HepG2 (cell line): Measurements from ENCODE around the gene JSRP1. TPM values are rescaled to one million over a fixed set of nuclear protein-coding genes. Genes with fewer than 3 reads are reported as not detected.

Experiments
- ATAD3A ChIP-seq: sonication (generic); formaldehyde crosslinking; IDR thresholded peaks from 2 replicates; pipeline ENCODE4 v1.4.0; 2020; ENCODE audit warnings: missing genetic modification reagents
- BRD4 ChIP-seq: sonication (generic); formaldehyde crosslinking; IDR thresholded peaks from 2 replicates; pipeline ENCODE4 v1.4.0; 2020; ENCODE audit warnings: missing genetic modification reagents
- DNMT3B ChIP-seq: conservative IDR thresholded peaks from 2 replicates; pipeline ENCODE4 v1.6.1; 2016; ENCODE audit warnings: missing biosample characterization, control low read depth
- ETV5 ChIP-seq: IDR thresholded peaks from 2 replicates; pipeline ENCODE4 v1.6.1; 2018; ENCODE audit warnings: missing biosample characterization, missing genetic modification reagents, inconsistent platforms, borderline replicate concordance
- GTF3A ChIP-seq: sonication (generic); formaldehyde crosslinking; conservative IDR thresholded peaks from 2 replicates; pipeline ENCODE4 v1.4.0; 2020; ENCODE audit warnings: mild to moderate bottlenecking, missing genetic modification reagents
- HNRNPK ChIP-seq: fragments of 200-400 bp; formaldehyde crosslinking; IDR thresholded peaks from 2 replicates; pipeline ENCODE4 v1.6.1; 2018; ENCODE audit warnings: low read length, low read depth, moderate library complexity, mild to moderate bottlenecking; ENCODE audit not compliant: poor library complexity, severe bottlenecking
- HOXA3 ChIP-seq: sonication (generic); formaldehyde crosslinking; IDR thresholded peaks from 2 replicates; pipeline ENCODE4 v1.5.0; 2020; ENCODE audit warnings: missing genetic modification reagents
- KDM2A ChIP-seq: sonication (generic); formaldehyde crosslinking; IDR thresholded peaks from 2 replicates; pipeline ENCODE4 v1.4.0; 2020; ENCODE audit warnings: low read depth, missing genetic modification reagents, borderline replicate concordance
- POLR2AphosphoS2 ChIP-seq: IDR thresholded peaks from 2 replicates; pipeline ENCODE4 v1.6.1; 2011; ENCODE audit warnings: low read depth, low read length, improper control_type of control experiment
- RBM39 ChIP-seq: fragments of 200-400 bp; formaldehyde crosslinking; IDR thresholded peaks from one replicate; pipeline ENCODE4 v1.6.1; 2018; ENCODE audit warnings: antibody characterized with exemption, mild to moderate bottlenecking, low read depth, low read length; ENCODE audit not compliant: poor library complexity, severe bottlenecking
- ZNF121 ChIP-seq: sonication (generic); formaldehyde crosslinking; IDR thresholded peaks from 2 replicates; pipeline ENCODE4 v1.5.0; 2020; ENCODE audit warnings: mild to moderate bottlenecking, missing genetic modification reagents
- ZNF34 ChIP-seq: sonication (generic); formaldehyde crosslinking; IDR thresholded peaks from 2 replicates; pipeline ENCODE4 v1.4.0; 2020; ENCODE audit warnings: mild to moderate bottlenecking, missing genetic modification reagents, borderline replicate concordance
- ZNF605 ChIP-seq: sonication (generic); formaldehyde crosslinking; IDR thresholded peaks from 2 replicates; pipeline ENCODE4 v1.8.0; 2022; ENCODE audit warnings: mild to moderate bottlenecking, missing genetic modification reagents
- ZNF703 ChIP-seq: sonication (generic); formaldehyde crosslinking; IDR thresholded peaks from 2 replicates; pipeline ENCODE4 v1.5.1; 2020; ENCODE audit warnings: missing genetic modification reagents, mild to moderate bottlenecking, moderate library complexity, borderline replicate concordance
- ZNF772 ChIP-seq: sonication (generic); formaldehyde crosslinking; IDR thresholded peaks from 2 replicates; pipeline ENCODE4 v1.5.0; 2020; ENCODE audit warnings: mild to moderate bottlenecking, missing genetic modification reagents
- ZNF780A ChIP-seq: sonication (generic); formaldehyde crosslinking; IDR thresholded peaks from 2 replicates; pipeline ENCODE4 v1.8.0; 2022; ENCODE audit warnings: mild to moderate bottlenecking, missing genetic modification reagents, moderate library complexity
- ZNF879 ChIP-seq: sonication (generic); formaldehyde crosslinking; IDR thresholded peaks from 2 replicates; pipeline ENCODE4 v1.8.1; 2023; ENCODE audit warnings: missing genetic modification reagents
- polyA plus RNA-seq, 8 experiments: library from polyadenylated mRNA; depleted of rRNA in 3 of 8; stranded (reverse) in 7 of 8; unstranded in 1 of 8; fragments of >200 nt; fragmentation: Illumina TruSeq in 4 of 8; extraction: Trizol in 4 of 8; gene quantifications; 2 replicates each; pipeline versions ENCODE4 v1.2.1 to v1.2.3, GENCODE V29; 2011 to 2016; ENCODE audit warnings: low read depth in 4 of 8, missing spikeins in 1 of 8, mixed read lengths in 1 of 8; ENCODE audit not compliant: insufficient read depth in 1 of 8
- total RNA-seq, 5 experiments: library from RNA; depleted of rRNA; stranded (reverse); fragments of >200 nt; fragmentation: Illumina TruSeq; extraction: Trizol; gene quantifications; 2 replicates each; pipeline ENCODE4 v1.2.3, GENCODE V29; 2016; ENCODE audit warnings: low read depth in 1 of 5
- TF ChIP-seq, protein P1 (sequence below): sonication (generic); formaldehyde crosslinking; IDR thresholded peaks from 2 replicates; pipeline ENCODE4 v1.8.1; 2023; ENCODE audit warnings: mild to moderate bottlenecking, missing genetic modification reagents
- TF ChIP-seq, protein P2 (sequence below): sonication (generic); formaldehyde crosslinking; IDR thresholded peaks from 2 replicates; pipeline ENCODE4 v1.9.0; 2021; ENCODE audit warnings: missing genetic modification reagents, borderline replicate concordance
- TF ChIP-seq, protein P3 (sequence below): sonication (generic); formaldehyde crosslinking; IDR thresholded peaks from 2 replicates; pipeline ENCODE4 v1.5.0; 2020; ENCODE audit warnings: mild to moderate bottlenecking, missing genetic modification reagents, borderline replicate concordance

The JSRP1 gene
- total and polyA plus RNA-seq, 2 of the 13 experiments (the other 11 are each of a cell fraction or from before 2014, with no cell fraction given): 0.16 to 0.38 TPM

DNA sequence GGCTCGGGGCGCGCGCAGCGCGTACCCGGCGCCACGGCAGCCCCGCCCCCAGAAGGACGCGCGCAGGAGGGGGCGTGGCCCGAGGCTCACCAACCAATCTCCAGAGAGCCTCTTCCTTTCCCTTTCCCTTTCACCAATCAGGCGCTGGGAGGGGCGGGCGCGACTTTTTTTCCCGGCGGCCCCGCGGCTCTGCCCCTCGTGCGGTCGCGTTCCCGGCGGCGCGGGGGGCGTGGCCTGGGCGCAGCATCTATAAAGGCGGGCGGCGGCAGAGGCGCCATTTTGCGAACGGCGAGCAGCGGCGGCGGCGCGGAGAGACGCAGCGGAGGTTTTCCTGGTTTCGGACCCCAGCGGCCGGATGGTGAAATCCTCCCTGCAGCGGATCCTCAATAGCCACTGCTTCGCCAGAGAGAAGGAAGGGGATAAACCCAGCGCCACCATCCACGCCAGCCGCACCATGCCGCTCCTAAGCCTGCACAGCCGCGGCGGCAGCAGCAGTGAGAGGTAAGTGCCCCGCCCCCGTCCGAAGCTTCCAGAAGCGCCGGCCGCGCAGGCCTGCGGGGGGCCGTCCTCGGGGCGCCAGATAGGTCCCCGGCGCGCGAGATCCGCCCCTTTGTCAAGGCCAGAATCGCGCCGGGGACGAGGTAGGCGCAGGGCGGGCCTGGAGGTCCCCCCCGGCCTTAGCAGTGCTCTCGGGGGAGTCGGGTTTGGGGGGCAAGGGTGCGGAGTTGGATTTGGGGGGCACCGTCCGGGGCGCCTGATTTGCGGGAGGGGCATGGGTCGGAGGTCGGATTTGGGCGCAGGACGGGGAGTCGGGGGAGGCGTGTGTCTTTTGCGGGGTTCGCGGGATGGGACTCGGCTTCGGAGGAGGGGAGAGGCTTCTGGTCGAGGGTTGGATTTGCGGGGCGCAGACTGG lies 13.3 kb upstream of the JSRP1 start (continued):
- TF ChIP-seq KDM2A (CRISPR knock-in tag): peak; percentile 76
- TF ChIP-seq HOXA3 (CRISPR knock-in tag): peak; percentile 96
- TF ChIP-seq, protein P1, sequence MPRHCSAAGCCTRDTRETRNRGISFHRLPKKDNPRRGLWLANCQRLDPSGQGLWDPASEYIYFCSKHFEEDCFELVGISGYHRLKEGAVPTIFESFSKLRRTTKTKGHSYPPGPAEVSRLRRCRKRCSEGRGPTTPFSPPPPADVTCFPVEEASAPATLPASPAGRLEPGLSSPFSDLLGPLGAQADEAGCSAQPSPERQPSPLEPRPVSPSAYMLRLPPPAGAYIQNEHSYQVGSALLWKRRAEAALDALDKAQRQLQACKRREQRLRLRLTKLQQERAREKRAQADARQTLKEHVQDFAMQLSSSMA (CRISPR knock-in tag): no peak
- TF ChIP-seq BRD4 (CRISPR knock-in tag): peak; percentile 47; the same call in 1 of the 2 replicates
- TF ChIP-seq ZNF879 (CRISPR knock-in tag): no peak
- TF ChIP-seq ZNF703: peak; percentile 56; the same call in 1 of the 2 replicates
- no peak for TF ChIP-seq DNMT3B (CRISPR knock-in tag)
- TF ChIP-seq, protein P2, sequence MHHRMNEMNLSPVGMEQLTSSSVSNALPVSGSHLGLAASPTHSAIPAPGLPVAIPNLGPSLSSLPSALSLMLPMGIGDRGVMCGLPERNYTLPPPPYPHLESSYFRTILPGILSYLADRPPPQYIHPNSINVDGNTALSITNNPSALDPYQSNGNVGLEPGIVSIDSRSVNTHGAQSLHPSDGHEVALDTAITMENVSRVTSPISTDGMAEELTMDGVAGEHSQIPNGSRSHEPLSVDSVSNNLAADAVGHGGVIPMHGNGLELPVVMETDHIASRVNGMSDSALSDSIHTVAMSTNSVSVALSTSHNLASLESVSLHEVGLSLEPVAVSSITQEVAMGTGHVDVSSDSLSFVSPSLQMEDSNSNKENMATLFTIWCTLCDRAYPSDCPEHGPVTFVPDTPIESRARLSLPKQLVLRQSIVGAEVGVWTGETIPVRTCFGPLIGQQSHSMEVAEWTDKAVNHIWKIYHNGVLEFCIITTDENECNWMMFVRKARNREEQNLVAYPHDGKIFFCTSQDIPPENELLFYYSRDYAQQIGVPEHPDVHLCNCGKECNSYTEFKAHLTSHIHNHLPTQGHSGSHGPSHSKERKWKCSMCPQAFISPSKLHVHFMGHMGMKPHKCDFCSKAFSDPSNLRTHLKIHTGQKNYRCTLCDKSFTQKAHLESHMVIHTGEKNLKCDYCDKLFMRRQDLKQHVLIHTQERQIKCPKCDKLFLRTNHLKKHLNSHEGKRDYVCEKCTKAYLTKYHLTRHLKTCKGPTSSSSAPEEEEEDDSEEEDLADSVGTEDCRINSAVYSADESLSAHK: no peak
- TF ChIP-seq POLR2AphosphoS2: peak; percentile 84
- TF ChIP-seq GTF3A (CRISPR knock-in tag): no peak
- TF ChIP-seq, protein P3, sequence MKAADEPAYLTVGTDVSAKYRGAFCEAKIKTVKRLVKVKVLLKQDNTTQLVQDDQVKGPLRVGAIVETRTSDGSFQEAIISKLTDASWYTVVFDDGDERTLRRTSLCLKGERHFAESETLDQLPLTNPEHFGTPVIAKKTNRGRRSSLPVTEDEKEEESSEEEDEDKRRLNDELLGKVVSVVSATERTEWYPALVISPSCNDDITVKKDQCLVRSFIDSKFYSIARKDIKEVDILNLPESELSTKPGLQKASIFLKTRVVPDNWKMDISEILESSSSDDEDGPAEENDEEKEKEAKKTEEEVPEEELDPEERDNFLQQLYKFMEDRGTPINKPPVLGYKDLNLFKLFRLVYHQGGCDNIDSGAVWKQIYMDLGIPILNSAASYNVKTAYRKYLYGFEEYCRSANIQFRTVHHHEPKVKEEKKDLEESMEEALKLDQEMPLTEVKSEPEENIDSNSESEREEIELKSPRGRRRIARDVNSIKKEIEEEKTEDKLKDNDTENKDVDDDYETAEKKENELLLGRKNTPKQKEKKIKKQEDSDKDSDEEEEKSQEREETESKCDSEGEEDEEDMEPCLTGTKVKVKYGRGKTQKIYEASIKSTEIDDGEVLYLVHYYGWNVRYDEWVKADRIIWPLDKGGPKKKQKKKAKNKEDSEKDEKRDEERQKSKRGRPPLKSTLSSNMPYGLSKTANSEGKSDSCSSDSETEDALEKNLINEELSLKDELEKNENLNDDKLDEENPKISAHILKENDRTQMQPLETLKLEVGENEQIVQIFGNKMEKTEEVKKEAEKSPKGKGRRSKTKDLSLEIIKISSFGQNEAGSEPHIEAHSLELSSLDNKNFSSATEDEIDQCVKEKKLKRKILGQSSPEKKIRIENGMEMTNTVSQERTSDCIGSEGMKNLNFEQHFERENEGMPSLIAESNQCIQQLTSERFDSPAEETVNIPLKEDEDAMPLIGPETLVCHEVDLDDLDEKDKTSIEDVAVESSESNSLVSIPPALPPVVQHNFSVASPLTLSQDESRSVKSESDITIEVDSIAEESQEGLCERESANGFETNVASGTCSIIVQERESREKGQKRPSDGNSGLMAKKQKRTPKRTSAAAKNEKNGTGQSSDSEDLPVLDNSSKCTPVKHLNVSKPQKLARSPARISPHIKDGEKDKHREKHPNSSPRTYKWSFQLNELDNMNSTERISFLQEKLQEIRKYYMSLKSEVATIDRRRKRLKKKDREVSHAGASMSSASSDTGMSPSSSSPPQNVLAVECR: peak; percentile 74
- no peak for TF ChIP-seq ZNF121 (CRISPR knock-in tag)
- peak; percentile 100 for TF ChIP-seq RBM39
- TF ChIP-seq ZNF772 (CRISPR knock-in tag): peak; percentile 79; the same call in 1 of the 2 replicates
- TF ChIP-seq ZNF34 (CRISPR knock-in tag): 0 out of 2 replicates have a peak, but pooled peaks have one; percentile 67
- no peak for TF ChIP-seq ATAD3A
- TF ChIP-seq HNRNPK: no peak
- TF ChIP-seq ZNF605: peak; percentile 74
- no peak for TF ChIP-seq ZNF780A (CRISPR knock-in tag)
- TF ChIP-seq ETV5 (CRISPR knock-in tag): peak; percentile 29; the same call in 1 of the 2 replicates
